Measurements from ENCODE around the gene SMARCC2.

DNA sequence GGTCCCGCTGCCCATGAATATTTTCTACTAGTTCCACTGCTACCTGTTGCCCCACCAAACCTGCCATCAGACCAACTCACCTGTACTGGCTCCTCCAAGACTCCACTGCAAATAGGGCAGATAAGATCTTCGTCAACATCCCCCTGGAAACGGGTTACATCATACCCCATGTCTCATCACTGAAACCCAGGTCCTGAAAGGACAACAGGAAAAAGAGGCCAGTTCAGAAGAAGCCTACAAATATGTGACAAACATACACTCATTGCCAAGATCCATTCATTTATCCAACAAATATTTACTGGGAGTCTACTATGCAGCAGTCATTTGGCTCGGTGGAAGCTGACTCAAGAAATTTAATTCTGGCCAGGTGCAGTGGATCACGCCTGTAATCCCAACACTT is 24.6 kb upstream of the SMARCC2 start:
- TF ChIP-seq REST (IDR thresholded peaks at IDR 0.05; ENCODE audit: low read depth) (no peak), EP300 (IDR thresholded peaks at IDR 0.05; ENCODE audit: borderline replicate concordance) (no peak), CREB1 (IDR thresholded peaks at IDR 0.05; ENCODE audit: low read depth) (no peak), YY1 (IDR thresholded peaks at IDR 0.05; ENCODE audit: low read depth) (no peak), CEBPB (IDR thresholded peaks at IDR 0.05) (no peak), NFIC (IDR thresholded peaks at IDR 0.05) (no peak), EGR1 (IDR thresholded peaks at IDR 0.05) (no peak), FOXM1 (IDR thresholded peaks at IDR 0.05; ENCODE audit: borderline replicate concordance, low read depth) (no peak), TAF1 (IDR thresholded peaks at IDR 0.05; ENCODE audit: low read depth) (no peak), TEAD4 (IDR thresholded peaks at IDR 0.05) (no peak), TCF12 (IDR thresholded peaks at IDR 0.05; ENCODE audit: low read depth) (no peak), RAD21 (IDR thresholded peaks at IDR 0.05; ENCODE audit: low read depth) (no peak)
- TF ChIP-seq, protein P1, sequence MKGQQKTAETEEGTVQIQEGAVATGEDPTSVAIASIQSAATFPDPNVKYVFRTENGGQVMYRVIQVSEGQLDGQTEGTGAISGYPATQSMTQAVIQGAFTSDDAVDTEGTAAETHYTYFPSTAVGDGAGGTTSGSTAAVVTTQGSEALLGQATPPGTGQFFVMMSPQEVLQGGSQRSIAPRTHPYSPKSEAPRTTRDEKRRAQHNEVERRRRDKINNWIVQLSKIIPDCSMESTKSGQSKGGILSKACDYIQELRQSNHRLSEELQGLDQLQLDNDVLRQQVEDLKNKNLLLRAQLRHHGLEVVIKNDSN (IDR thresholded peaks at IDR 0.05), result no peak
